Measurements from ENCODE around the gene MAMSTR.
"Not testable (repeated sequence)": the region's sequence is repeated elsewhere in the genome, so short reads cannot be mapped to it uniquely, and the experiment has no call there.

Gene MAMSTR

DNA sequence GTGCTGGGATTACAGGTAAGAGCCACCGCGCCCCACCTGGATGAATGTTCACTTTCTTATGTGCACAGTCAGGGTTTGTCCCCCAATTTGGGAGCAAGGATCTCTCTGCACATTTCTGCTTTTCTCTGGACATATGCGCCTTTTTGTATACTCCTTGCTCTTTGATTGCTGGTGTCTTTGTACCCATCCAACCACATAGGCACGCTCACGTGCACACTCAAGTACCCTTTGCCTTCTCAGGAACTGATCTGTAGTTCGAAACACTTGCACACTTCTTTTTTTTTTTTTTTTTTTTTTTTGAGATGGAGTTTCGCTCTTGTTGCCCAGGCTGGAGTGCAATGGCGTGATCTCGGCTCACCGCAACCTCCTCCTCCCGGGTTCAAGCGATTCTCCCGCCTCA lies 1.4 kb downstream of the MAMSTR start:
- DNase-seq, result not testable (repeated sequence)

DNA sequence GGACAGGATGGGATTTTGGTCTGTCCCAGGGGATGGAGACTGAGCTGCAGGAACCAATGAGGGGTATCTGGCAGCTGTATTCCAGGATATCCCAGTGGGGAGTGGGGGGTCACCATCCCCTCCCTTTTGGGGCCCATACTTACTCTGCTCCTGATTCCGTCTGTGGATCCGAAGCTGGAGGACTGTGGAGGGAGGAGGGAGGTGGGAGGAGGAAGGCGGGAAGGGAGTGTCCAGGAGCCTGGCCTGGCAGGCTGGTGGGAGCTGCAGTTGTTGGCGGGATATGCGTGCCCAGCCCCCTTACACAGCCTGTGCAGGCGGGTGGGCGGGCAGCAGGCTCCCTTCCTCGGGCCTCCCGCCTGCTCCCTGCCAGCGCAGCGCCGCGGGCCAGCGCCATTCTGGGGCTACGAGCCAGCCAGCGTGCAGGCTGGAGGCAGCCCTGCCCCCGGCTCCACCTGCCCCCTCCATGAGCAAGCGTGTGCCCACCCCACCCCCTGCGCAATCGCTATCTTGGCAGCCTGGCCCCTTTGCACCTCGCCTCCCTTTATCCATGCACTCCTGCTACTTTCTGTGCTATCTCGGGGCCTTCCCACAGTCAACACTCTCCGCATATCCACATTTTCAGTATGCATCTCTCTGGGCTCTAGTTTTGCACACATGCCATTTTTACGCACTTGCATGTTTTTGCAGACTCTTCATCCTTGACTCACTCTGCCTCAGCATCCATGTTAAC lies 2.8 kb downstream of the MAMSTR start:
- no peak for DNase-seq

DNA sequence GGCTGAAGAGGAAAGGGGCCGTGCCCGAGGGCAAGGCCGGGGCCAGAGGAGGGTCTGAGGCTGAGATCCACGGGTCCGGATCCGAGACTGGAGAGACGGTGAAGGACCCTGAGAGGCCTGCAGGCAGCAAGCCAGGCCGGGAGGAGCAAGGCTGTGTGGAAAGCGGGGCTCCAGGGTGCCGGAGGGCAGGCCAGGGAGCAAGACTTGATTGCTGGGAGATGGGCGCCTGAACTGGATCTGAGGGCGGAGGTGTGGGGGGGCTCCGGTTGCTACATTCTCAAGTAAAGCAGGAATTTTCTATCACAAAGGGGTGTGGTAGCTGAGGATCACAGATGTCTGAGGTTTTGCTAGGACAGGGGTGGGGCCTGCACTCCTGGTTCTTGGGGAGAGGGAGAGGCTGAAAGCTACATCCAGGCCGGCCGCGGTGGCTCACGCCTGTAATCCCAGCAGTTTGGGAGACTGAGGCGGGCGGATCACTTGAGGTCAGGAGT lies 3.8 kb downstream of the MAMSTR start:
- DNase-seq, result no peak

DNA sequence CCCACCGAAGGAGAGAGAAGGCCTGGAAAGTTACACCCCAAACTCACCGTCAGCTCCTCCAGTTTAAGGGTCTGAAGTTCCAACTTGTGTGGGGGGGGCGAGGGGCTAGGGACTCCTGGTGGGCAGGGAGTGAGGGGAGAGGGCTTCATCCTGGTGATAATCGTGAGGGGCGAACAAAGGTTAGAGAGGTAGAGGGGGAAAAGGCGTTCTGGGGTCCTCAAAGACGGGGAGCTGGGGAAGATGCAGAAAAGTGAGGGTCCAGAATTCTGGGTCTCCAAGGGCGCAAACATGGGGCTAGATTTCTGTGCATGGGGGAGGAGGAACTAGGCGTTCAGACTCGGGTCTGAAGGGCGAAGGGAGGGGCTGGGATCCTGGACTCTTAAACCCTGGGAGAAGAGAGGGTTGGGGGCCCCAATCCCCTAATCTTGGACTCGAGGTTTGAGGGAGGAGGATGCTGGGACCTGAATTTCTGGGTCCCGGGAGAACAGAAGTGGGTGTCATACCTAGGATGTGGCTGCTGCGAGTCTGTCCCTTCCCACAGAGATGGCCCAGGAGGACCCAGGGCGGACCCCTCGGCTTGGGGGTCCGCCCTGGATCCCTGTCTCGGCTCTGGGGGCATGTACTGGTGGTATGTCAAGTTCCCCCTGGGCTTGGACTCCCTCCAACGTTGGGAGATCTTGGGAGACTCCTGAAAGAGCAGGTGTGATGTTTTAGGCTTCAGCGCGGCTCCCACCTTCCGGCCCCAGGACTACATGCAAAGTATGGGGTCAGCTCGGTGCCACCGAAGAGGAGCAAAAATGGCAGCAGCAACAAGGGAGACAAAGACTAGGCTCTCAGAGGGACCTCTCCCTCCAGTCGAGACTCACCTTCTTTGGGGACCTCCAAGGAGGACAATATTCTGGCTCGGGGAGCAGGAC lies 4.5 kb downstream of the MAMSTR start:
- no peak for DNase-seq

DNA sequence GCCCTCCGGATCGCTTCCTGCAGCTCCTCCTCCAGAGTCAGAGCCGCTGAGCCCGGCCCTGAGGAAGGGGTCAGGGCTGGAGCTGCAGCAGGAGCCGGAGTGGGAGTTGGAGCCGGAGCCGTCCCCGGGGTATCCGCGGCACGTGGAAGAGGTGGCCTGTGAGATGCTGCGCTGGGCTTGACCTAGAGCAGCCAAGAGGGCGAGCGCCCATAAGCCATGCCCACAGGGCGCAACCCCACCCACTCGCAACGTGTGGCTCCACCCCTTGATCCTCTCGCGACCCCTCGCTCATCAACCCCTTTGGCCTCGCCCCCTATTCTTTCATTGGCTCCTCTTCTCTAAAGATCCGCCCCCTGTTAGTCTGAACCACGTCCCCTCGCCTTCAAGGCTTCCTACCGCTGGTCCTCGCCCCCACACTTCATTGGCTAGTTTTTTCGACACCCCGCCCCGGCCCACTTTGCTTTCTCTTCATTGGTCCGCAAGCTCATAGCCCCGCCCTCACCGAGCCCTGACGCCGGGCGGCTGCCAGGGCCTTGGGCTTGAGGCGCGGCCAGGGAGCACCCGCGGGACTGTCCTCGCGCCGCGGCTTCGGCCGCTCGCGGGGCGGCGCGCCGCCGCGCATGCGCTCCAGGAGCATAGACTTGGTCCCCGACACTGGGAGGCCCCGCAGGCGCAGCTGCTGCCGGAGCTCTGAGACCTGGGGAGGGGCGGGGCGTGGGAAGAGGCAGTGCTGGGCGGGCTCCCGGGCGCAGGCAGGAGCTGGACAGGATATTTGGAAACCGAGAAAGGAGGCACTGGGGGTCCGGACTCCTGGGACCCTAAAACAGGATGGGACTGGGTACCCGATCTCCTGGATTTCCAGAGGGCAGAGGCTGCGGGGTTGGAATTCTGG lies 5.4 kb downstream of the MAMSTR start:
- peak; percentile 98 to 99 for DNase-seq

DNA sequence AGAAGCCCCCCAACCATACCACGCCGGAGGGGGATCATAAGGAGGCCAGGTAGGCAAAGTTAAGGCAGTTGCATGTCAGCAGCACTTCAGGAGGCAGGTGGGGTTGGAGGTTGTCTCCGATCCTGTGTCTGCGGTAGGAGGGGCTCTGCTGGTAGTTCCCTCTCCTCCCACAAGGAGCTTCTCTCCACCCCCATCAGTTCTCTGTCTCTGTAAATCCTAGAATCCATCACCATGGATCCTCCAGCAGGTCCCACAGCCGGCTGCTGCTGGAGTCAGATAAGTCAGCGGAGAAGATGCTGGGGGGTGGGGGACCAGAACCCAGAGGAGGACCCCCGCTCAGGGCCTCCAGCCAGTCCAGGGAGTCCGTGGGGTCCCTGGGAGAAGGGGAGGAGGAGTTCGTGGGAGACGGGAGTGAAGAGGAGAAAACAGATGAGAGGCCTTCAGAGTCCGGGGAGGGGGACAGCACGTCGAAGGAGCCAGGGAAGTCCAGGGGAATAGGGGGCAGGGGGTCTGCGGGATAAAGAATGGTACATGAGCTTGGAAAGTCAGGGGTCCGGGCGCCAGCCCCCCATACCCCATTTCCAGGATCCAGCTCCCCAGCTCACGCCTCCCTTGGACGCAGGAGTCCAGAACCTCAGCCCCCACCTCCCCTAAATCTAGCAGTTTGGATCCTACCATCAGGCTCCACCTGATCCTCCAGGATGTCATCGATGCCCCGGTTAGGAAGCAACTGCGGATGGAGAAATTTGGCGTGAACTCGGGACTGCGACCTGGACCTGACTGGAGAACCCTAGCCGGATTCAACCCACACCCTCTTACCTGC lies 6.3 kb downstream of the MAMSTR start:
- peak; percentile 0 to 1 for DNase-seq

DNA sequence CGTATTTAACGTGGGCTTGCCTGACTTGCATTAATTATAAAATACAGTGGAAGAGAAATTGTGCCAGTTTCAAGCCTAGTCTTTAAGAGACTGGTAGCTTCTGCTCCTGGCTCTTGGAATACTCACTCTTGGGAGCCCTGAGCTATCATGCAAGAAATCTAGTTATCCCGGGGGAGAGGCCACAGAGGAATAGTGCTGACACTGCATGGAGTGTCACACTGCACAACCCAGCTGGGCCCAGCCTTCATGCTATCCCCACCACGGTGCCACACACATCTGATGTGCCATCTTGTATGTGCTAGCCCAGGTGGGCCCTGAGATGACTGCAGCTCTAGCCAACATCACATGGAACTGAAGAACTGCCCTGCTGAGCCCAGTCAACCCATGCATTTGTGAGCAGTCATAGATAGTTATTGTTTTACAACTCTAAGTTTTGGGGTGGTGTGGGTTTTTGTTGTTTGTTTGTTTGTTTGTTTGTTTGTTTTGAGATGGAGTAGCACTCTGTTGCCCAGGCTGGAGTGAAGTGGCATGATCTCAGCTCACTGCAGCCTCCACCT lies 8.3 kb downstream of the MAMSTR start:
- DNase-seq, result no peak

DNA sequence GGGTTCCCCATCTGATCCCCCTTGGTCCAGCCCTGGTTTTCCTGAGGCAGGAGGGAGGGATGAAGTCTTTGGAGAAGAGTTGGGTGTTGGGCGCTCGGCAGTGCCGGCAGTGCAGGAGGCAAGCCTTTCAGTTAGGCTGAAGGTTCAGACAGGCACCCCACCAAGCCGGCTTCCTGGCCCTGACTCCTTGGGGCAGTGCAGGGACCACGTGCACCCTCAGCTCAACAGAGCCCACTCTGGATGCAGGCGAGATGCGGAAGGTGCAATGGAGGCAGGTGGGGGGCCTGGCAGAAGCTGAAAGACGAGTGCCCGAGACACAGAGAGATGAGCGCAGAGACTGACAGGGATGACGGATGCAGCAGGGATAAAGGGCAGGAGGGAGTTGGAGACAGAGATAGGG lies 11.1 kb downstream of the MAMSTR start:
- DNase-seq, result no peak

DNA sequence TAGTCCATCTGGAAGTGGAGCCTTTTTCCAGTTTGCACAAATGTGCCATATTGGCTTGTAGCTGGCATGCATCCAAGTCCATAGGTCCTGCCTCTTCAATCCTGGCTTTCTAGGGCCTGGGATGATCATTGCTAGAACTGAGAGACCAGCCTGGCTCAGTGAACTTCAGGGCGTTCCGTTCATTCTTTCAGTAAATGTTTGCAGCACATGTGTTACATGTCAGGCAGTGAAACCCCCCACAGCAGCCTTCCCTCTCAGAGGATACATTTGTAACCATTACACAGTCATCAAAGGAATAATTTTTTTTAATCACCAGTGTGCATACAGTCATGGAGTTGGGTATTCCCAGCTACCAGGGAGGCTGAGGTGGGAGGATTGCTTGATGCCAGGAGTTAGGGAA lies 14.1 kb downstream of the MAMSTR start:
- no peak for DNase-seq

DNA sequence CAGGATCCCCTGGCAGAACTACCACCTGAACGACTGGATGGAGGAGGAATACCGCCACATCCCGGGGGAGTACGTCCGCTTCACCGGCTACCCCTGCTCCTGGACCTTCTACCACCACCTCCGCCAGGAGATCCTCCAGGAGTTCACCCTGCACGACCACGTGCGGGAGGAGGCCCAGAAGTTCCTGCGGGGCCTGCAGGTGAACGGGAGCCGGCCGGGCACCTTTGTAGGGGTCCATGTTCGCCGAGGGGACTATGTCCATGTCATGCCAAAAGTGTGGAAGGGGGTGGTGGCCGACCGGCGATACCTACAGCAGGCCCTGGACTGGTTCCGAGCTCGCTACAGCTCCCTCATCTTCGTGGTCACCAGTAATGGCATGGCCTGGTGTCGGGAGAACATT lies 16.2 kb downstream of the MAMSTR start:
- no peak for DNase-seq

DNA sequence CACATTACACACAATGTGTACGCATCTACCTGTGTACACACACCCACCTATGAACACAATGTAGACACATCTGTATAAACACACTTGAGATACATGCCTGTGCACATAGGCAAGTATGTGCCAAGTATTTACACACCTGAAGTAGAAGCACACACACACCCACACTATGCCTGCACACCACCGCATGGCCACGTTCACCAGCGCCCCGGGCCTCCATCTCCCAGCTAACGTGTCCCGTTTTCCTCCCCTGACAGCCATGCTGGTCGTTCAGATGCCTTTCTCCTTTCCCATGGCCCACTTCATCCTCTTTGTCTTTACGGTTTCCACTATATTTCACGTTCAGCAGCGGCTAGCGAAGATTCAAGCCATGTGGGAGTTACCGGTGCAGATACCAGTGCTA lies 16.8 kb downstream of the MAMSTR start:
- no peak for DNase-seq

DNA sequence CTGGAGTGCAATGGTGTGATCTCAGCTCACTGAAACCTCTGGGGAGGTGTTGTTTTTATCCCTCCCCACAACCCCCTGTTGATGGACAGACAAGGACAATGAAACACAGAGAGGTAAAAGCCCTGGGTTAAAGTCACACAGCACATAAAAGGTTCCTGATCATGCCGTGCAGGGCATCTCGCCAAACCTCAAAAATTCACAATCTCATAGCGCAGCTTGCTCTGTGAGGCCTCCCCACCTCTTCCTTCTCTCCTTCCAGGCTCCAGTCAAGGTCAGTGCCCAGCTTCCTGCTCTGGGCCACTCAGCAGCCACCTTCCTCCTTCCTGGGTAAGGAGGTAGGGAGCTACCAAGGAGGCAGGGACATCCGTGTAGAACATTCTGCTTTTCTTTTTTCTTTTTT lies 21.5 kb downstream of the MAMSTR start:
- no peak for DNase-seq

DNA sequence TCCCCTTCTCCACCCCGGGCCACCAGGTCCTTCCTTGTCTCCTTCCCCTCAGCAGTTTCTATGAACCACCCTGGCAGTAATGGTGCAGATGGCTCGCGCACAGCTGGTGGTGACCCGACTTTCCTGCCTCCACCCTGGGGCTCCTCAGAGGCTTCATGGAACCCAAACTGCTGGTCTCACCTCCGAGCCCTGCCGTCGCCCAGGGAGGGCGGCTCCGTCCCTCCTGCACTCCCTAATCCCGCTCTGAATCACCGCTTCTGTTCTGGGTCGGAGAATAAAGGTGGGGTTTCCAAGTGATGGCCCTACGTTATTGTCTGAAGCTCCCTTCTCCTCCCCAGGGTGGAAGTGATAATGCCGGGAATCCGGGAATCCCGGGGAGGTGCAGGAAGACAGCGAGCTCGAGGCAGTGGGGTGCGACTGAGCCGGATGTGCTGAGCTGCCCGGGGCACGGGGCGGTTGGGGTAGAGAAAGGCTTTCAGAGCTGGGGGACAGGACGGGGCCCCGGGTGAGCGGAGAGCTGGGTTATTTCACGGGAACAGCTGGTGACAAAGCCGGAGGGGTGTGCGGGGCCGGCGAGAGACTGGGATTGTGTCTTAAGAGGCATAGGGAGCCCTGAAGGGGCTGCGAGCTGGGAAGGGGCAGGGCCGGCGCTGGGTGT lies 23.0 kb downstream of the MAMSTR start:
- DNase-seq, result no peak

DNA sequence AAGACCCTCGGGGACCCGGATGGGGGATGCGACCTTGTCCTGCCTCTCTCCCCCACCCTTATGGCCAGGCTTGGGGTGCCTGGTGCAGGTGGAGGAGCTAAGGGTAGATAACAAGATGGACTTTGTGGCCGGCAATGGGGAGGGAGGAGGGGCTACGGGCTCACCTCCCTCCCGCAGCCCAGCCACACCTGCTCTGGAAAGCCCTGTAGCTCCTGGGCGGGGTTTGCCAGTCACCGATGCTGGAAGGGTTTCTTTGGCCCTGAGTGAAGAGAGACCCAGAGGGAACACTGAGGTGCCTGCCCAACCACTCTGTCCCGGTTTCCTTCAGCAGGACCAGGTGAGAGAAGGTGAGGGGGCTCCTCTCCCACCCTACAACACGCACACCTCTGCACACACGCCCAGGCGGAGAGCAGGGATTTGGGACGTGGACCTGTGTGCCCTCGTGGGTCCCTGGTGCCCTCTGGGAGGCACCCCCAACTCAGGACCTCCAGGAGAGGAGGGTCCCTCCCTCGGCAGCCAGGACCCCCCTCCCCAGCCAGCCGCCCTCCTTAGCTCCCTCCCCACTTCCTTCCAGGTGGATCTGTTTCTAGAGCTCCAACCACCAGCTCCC lies 23.7 kb downstream of the MAMSTR start, which contains the start of gene FUT2:
Gene FUT2 (plus strand): TSS at position 229 of the 610 bp plus-strand sequence. CDS start 6,986 bp downstream, outside the sequence.
- no peak for DNase-seq

DNA sequence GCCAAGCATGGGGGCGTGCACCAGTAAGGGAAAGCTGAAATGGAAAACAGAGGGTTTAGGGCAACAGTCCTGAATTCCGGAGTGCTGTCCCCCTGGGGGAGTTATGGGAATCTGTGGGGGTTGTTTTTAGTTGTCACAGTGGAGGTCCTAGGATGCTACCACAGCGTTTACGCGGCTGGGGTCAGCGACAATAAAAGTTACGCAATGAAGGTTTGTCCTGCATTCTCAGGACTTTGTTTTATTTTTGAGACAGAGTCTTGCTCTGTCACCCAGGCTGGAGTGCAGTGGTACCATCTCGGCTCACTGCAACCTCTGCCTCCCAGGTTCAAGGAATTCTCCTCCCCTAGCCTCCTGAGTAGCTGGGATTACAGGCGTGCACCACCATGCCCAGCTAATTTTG lies 25.9 kb downstream of the MAMSTR start:
- not testable (repeated sequence) for DNase-seq

DNA sequence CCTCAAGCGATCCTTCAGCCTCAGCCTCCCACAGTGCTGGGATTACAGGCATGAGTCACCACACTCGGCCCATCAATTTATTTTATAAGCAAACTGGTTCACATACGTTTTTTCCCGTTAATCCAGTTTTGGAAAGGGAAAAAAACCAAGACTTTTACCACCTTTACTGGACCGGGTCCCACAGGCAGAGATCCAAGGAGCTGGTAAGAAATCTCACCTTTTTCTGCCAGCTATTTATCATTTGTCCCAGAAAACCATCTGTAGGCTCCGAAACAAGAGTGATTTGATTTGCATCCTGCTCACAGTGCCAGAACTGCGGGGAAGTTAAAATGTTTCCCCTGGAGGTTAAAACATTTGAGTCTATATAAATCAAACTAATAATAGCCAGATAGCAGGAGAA lies 30.1 kb downstream of the MAMSTR start:
- DNase-seq, result no peak

DNA sequence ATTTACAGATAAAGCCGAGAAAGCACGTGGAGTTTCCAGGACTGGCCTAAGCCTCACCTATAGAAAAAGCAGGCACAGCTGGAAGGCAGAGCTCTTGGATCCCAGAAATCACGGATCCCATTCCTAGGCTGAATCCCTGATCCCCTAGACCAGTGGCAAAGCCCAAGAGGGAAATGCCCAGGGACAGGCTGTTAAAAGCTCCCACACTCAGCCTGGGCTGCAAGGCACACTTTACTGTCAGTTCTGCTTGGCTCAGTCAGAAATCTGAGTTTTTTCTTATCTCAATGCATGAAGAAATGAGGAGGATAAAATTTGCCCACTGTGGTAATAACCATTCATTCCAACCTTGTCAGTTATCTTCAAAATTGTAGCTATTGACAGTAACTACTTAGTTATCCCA lies 31.7 kb downstream of the MAMSTR start:
- no peak for DNase-seq

DNA sequence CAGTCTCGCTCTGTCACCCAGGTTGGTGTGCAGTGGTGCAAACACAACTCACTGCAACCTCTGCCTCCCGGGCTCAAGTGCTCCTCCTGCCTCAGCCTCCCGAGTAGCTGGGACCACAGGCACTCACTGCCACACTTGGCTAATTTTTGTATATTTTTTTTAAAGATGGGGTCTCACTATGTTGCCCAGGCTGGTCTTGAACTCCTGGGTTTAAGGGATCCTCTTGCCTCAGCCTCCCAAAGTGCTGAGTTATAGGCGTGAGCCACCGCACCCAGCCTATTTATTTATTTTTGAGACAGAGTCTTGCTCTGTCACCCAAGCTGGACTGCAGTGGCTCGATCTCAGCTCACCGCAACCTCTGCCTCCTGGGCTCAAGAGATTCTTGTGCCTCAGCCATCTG lies 32.9 kb downstream of the MAMSTR start:
- DNase-seq, result not testable (repeated sequence)

DNA sequence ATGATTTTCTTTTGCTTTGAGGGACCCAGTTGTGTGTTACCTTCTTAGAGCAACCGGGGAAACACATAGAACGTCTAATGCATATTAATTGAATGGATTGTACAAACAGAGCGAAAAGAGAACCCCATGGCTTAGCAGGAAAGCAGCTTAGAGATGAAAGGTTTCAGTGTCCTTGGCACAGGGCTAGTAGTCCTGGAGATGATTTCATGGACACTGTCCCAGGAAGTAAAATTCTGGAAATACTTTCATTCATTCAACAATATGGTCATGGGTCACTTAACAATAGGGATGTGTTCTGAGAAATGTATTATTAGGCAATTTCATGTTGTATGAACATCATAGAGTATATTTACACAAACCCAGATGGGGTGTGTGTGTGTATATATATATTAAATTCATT lies 33.4 kb downstream of the MAMSTR start:
- DNase-seq, result no peak

DNA sequence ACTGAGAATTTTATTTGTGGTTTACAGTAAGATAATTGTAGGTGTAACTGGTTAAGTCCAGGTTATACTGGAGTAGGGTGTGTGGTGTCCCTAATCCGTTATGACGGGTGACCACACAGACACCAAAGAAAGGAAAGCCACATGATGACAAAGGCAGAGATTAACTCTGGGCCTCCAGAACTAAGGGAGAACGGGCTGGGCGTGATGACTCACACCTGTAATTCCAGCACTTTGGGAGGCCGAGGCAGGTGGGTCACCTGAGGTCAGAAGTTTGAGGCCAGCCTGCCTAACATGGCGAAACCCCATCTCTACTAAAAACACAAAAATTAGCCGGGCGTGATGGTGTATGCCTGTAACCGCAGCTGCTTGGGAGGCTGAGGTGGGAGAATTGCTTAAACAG lies 33.9 kb downstream of the MAMSTR start:
- DNase-seq, result no peak

DNA sequence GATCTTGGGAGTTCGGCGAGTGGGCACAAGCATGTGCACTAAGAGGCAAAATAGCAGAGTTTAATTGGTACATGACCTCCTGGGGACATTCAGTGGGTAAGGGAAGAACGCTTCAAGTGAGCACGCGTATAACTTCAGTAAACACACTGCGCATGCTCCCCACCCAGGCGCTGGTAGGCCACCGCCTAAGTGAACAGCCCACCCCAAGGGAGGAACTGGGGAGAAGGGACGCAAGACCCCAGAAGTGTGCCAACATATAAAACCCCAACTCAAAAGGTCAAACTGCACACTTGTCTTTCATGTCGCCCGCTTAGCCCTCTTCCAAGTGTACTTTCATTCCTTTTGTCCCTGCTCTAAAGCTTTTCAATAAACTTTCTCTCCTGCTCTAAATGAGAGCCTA lies 36.2 kb downstream of the MAMSTR start:
- DNase-seq, result no peak

Data from AML-193 (cell line).